HFF-Myc (cell line): ENCODE data around the gene LTF.

Experiments
- DNase-seq: peaks from one replicate; pipeline ENCODE4 v3.0.0-alpha.2; 2011; ENCODE audit warnings: low read depth; ENCODE audit errors: extremely low read depth
- H3K4me3 ChIP-seq: replicated peaks from 2 replicates; pipeline ENCODE4 v1.5.1; 2011; ENCODE audit warnings: low read depth, mild to moderate bottlenecking, control low read depth, low read length
- CTCF ChIP-seq: IDR thresholded peaks from 2 replicates; pipeline ENCODE4 v1.5.1; 2012; ENCODE audit warnings: mild to moderate bottlenecking, low read depth, low read length, control low read depth; ENCODE audit errors: missing control alignments

Gene LTF

GRCh38 chr3:46468753-46469600, 4.3 kb upstream of the LTF start:
- TF ChIP-seq CTCF = no peak
- no peak overlapping the region for H3K4me3 ChIP-seq
- no peak for DNase-seq

GRCh38 chr3:46467562-46467961, 2.9 kb upstream of the LTF start:
- DNase-seq = no peak
- TF ChIP-seq CTCF = no peak
- H3K4me3 ChIP-seq = no peak overlapping the region

- H3K4me3 ChIP-seq = no peak overlapping the region
- no peak for TF ChIP-seq CTCF
- no peak for DNase-seq
These were observed 2.2 kb upstream of the LTF start for GRCh38 chr3:46466871-46467403.

GRCh38 chr3:46466273-46466672, 1.6 kb upstream of the LTF start:
- no peak overlapping the region for H3K4me3 ChIP-seq
- no peak for TF ChIP-seq CTCF
- DNase-seq = no peak

- no peak for TF ChIP-seq CTCF
- H3K4me3 ChIP-seq = no peak overlapping the region
- no peak for DNase-seq
These were observed 453 bp upstream of the LTF start for GRCh38 chr3:46465196-46465520.

GRCh38 chr3:46463868-46464241, 850 bp downstream of the LTF start:
- DNase-seq = no peak
- TF ChIP-seq CTCF = no peak
- no peak overlapping the region for H3K4me3 ChIP-seq
